Cardiac atrium fibroblast (primary cell): Measurements from ENCODE around the gene ENTPD6. TPM values are rescaled to one million over a fixed set of nuclear protein-coding genes. Genes with fewer than 3 reads are reported as not detected.

Experiments used
- total RNA-seq: library from RNA; depleted of rRNA; stranded (reverse); fragments of >200 nt; gene quantifications from 2 replicates; pipeline ENCODE4 v1.2.3, GENCODE V29; 2015

ENTPD6 gene
- 50.5 and 68.6 TPM in 2 replicates for total RNA-seq

DNA sequence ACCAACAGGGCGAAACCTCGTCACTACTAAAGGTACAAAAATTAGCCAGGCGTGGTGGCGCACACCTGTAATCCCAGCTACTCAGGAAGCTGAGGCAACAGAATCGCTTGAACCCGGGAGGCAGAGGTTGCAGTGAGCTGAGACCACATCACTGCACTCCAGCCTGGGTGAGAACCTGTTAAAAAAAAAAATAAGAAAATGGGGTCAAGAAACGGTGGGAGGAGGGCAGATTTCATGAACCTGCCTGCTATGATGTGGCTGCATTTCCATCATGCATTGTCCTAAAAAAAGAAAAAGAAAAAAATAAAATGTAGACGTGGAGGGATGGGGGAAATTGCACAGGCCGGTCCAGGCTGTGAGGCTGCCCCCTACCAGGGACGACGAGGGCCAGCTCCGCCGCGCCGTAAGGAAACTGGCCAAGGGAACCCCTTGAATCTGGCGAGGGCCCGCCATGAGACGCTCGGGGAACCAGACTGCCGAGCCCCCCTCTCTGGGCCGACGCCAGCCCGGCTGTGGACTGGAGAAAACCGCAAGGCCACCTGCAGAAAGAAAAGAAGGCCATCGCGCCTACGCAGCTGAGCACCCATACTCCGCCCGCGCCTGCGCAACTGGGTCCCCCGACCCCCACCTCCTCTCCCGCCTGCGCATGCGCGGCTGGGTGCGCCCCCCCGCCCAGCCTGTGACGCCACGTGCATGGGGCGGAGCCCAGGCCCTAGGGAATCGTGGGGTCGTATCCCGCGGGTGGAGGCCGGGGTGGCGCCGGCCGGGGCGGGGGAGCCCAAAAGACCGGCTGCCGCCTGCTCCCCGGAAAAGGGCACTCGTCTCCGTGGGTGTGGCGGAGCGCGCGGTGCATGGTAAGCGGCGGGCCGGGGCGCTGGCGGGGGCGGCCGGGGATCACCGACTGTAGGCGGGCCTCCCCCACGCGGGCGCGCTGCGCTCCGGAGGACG is at the start of gene ENTPD6:
Gene ENTPD6 (plus strand): TSS at position 699 of the 948 bp plus-strand sequence. CDS start 10,825 bp downstream, outside the sequence.

DNA sequence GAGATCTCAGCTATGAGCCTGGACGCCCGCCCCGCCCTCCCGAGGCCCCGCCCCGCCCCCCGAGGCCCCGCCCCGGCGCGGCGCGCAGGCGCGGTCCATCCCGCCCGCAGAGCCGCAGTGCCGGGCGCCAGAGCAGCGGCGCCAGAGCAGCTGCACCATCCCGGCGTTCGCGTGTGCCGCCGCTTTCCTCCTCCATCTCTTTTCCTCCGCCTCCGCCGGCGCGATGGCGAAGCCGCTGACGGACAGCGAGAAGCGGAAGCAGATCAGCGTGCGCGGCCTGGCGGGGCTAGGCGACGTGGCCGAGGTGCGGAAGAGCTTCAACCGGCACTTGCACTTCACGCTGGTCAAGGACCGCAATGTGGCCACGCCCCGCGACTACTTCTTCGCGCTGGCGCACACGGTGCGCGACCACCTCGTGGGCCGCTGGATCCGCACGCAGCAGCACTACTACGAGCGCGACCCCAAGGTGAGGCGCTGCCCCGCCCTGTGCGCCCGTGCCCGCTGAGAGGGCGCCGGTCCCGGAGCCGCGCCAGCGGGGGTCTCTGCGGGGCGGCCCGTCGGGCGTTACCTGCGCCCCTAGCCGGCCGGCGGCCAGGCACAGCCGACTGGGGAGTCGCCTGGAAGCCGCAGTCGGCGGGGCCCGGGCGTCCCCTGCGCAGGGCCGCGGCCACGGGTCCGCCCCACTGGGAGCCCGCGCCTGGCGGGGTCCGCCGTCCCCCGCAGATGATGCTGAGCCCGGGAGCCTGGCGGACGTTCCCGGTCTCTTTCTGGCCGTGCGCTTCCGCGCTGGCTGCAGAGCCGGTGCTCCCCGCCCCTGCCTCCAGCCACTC is 52.7 kb downstream of the ENTPD6 start, which contains the start of gene PYGB:
Gene PYGB (plus strand): TSS at position 130 of the 830 bp plus-strand sequence. CDS start 94 bp downstream, at position 224.

Other genes with a start within 250 kb of the ENTPD6 start
- not detected in 2 replicates for gene CST7, start 246.4 kb upstream of the ENTPD6 start, total RNA-seq
- 109 and 111 TPM in 2 replicates for gene APMAP, start 203.0 kb upstream of the ENTPD6 start, total RNA-seq
- 17.0 and 17.2 TPM in 2 replicates for gene ACSS1, start 137.6 kb upstream of the ENTPD6 start, total RNA-seq
- gene VSX1, start 113.6 kb upstream of the ENTPD6 start, total RNA-seq: not detected in 2 replicates
- gene PYGB, start 52.4 kb downstream of the ENTPD6 start, total RNA-seq: 134 and 143 TPM in 2 replicates
- gene ABHD12, start 195.1 kb downstream of the ENTPD6 start, total RNA-seq: 28.2 and 49.6 TPM in 2 replicates
- 3.6 and 4.9 TPM in 2 replicates for gene GINS1, start 212.0 kb downstream of the ENTPD6 start, total RNA-seq